IPS DF 4.7 (cell line): ENCODE measurements around the gene IGFALS.

Experiments
- DNase-seq: peaks from one replicate; pipeline ENCODE4 v3.0.0-alpha.2; 2013; ENCODE audit warnings: low spot score; ENCODE audit errors: extremely low read depth

Gene IGFALS

DNA sequence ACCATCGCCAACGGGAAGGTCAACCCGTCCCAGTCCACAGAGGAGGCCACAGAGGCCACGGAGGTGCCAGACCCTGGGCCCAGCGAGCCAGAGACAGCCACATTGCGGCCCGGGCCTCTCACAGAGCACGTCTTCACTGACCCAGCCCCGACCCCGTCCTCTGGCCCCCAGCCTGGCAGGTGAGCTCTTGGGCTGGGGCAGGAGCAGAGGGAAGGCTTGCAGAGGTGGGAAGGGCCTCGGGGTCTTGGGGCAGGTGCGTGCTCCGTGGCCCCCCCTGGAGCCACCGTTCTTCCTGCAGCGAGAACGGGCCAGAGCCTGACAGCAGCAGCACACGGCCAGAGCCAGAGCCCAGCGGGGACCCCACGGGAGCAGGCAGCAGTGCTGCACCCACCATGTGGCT, 27.3 kb downstream of the IGFALS start:
- DNase-seq: no peak

DNA sequence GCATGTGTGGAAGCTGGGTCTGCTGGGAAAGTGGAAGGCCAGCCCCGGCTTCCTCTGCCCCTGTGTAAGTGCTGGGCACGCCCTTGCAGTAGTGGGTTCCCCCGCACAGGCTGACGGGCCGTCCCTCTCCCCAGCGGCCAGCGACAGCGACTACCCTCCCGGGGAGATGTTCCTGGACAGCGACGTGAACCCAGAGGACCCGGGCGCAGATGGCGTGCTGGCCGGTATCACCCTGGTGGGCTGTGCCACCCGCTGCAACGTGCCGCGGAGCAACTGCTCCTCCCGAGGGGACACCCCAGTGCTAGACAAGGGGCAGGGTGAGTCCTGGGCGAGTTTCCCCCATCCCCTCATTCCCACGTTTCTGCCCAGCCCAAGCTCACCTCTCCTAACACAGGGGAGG, 27.7 kb downstream of the IGFALS start:
- no peak for DNase-seq

DNA sequence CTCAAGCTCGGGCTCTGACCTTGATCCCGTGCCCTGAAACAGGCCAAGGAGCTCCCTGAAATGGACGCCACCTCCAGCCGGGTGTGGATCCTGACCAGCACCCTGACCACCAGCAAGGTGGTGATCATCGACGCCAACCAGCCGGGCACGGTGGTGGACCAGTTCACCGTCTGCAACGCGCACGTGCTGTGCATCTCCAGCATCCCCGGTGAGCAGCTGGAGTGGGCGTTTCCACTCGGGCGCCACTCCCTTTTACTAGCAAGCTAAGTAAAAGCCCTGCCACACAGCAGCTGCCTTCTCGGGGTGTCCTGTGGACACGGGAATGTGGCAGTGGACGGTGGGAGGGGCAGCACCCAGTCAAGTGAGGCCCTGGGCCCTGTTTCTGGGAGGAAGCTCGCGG, 28.5 kb downstream of the IGFALS start:
- no peak for DNase-seq

DNA sequence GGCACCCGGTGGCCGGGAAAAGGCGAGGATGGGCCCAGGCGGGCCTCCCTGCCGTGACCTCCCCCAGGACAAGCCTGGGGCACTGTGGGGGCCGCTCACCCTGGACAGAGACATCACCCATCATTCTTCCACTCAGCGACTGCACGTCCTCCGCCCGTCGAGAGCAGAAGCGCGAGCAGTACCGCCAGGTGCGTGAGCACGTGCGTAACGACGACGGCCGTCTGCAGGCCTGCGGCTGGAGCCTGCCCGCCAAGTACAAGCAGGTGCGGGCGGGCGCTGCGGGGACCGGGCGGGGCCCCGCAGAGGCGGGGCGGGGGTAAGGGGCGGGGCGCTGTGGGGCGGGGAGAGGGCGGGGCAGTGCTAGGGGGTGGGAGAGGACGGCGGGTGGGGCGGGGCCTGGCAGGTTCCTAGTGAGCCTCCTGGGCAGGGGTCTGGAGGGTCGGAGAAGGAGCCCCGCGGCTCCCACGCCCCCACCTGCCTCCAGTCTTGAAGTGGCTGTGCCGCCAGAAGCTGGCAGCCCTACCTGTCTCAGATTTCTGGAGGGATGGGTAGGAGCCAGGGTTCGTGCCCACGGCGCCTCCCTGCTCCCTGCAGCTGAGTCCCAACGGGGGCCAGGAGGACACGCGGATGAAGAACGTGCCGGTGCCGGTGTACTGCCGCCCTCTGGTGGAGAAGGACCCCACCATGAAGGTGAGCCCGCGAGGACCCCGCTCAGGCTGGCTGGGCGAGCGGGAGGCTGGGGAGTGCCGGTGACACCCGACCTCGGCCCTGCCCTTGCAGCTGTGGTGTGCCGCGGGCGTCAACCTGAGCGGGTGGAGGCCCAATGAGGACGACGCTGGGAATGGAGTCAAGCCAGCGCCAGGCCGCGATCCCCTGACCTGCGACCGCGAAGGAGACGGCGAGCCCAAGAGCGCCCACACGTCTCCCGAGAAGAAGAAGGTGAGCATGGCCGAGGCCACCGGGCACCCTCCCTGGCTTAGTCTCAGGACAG, 29.7 kb downstream of the IGFALS start:
- DNase-seq: no peak

DNA sequence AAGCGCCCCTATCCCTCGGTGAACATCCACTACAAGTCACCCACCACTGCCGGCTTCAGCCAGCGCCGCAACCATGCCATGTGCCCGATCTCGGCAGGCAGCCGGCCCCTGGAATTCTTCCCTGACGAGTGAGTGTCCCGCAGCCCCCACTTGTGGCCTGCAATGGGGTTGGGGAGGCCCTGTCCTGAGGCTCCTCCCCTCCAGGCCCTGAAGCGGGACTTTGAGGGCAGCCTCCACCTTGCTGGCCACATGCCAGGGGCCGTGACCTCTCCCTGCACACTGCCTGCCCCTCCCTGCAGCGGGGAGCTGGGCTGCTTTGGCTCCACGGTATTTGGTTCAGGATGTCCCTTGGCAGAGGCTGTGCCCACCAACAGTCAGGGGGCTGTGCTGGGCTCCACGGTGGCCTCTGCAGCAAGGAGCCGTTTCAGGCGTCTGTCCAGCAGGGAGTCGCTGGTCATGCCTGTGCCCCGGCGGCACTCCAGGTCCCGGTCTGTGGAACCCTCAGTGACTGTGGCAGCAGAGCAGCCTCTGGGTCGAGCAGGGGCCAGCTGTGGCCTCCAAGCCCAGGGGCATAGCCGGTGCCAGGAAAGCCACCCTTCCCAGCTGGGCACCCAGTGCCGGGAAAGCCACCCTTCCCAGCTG, 30.5 kb downstream of the IGFALS start:
- DNase-seq: no peak

DNA sequence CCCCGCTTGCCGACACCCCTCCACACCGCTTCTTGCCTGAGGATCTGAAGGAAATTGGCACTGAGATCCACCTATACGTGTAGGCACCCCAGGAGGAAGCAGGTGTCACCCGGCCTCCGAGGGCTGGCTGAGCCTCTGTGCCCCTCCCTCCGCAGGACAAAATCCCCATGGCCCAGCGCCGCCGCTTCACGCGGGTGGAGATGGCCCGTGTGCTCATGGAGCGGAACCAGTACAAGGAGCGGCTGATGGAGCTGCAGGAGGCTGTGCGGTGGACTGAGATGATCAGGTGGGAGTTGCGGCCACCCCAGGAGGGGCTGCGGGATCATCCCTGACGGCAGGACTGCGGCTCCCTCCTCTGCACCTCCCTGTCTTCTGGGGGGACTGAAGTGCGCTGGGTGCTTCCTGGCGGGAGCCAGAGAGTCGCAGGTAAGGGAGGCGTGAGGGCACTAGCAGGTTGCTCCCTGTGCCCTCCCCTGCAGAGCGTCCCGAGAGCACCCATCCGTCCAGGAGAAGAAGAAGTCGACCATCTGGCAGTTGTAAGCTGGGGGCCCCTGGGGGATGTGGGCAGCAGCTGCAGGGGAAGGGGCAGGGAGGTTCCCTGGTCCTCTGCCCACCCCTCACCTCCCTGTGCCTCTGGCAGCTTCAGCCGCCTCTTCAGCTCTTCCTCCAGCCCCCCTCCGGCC, 31.2 kb downstream of the IGFALS start:
- DNase-seq: no peak

DNA sequence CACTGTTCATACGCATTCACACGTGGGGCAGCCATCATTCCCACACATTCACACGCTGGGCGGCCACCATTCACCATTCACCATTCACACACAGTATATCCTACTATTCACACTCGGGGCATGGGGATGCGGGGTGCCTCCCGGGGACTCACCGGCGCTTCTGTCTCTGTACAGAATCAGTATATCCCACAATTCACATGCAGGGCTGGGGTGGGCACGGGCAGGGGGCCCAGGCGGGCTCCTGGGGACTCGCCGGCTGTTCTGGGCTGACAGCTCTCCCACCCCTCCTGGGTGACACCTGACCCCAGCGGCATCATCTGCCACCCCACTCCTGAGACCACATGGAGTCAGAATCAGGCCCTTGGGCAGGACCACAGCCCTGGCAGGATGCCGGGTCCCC, 31.8 kb downstream of the IGFALS start:
- no peak for DNase-seq

DNA sequence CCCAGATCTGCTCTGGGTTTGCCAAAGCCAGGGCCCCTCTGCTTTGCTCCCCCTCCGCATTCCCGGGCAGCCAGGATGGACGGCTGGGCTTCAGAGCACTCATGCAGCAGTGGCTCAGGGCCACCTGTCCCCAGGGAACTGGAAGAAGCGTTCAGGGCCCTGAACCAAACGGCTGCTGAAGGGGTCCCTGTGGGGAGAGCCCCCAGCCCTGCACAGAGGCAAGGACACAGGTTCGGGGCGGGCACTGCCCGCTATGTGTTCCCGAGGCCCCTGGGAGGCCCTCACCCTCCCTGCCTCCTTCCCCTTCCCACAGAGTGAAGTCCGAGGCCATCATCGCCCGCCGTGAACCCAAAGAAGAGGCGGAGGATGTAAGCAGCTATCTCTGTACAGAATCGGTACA, 32.6 kb downstream of the IGFALS start:
- DNase-seq: no peak

DNA sequence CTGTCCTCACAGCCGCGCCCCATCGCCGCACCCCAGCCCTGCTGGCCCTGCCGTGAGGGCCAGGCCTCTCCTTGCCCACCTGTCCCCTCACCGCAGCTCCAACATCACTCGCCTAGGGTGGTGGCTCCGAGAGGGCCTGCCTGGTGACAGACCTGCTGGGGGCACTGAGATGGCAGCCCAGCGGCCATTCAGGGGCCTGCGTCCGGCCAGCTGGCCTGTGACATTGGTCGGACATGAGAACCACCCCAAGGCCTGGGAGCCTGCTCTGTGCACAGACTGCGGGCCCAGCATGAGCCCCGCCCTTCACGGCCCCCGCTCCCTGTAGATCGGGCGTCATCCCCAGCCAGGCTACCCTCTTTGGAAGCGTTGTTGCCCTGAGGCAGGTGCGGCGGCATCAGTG, 34.0 kb downstream of the IGFALS start:
- no peak for DNase-seq

DNA sequence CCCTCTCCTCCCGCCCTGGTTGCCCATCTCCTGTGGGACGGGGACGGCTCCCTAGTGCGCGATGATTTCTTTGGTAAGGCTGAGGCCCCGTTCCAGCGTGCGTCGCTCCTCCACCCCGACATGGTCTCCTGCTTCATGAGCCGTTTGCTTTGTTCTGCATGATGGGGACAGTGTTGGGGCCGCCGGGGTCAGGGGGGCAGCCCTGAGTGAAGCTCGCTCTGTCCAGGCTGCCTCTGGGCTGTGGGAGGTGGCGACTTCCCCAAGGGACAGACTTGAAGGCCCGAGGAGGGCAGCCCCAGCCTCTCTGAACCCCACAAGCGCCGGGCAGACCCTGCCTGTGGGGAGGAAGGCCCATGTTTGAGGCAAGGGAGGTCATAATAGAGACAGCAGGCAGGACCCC, 34.6 kb downstream of the IGFALS start:
- DNase-seq: no peak

DNA sequence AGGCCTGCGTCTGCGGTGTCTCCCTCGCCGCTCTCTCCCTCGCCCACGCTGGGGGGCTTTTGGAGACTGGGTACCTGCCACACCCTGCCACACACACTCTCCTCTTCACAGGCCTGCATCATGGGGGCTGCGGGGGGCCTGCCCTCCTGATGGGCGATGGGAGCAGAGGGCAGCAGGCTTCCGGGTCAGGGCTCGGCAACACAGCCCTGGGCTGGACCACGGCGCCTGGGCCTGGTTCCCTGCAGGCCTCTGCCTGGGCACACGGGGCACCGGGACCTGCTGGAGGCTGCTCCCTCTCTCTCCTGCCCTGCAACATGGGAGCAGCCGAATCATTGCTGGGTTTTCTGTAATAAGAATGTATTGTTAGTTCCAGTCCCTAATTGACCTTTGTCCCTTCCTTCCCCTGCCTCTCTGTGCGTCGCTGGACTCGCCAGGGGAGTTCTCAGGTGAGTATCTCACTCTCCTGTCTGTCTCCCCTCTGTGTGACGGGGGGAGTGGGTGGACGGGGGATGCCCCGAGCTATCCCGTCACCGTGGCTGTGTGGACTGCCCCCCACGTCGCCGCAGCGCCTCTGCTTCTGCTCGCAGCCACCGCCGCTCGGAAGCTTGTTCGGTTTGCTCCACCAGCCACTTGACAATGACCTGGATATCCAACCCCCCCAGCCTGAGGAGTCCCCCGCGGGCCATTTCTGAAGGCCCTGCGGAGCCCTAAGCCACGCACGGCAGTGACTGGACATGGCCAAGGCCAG, 35.6 kb downstream of the IGFALS start:
- DNase-seq: no peak

DNA sequence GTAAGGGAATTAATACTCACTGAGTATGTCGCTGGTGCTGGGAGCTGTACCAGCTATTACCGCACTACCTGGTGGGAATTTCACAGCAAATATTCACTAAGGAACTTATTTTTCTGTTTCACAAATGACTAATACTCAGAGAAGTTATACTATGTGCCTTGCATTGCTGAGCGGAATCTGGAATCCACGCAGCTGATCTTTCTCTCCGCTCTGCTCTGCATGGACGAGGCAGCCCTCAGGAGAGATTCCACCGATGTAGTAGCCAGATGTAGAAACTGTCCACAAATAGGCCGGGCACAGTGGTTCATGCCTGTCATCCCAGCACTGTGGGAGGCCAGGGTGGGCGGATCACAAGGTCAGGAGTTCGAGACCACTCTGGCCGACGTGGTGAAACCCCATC, 39.3 kb downstream of the IGFALS start:
- no peak for DNase-seq

DNA sequence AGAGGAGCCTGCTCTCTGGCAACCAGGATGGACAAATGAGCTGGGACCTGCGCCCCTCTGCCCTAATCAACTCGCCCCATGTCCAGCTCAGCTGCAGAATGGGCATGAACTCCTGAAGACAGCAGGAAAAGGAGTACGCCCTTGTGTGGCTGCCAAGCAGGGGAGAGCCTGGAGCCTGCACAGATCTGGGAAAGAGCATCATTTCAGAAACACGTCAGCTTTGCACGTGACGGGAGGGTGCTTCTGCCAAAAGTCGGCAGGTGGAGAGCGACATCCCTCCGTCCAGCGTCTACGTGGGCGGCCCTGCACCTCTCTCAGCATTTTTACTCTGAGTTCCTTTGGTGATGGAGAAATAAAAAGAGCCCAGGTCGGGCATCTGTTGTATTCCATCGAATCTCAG, 40.7 kb downstream of the IGFALS start:
- DNase-seq: no peak

DNA sequence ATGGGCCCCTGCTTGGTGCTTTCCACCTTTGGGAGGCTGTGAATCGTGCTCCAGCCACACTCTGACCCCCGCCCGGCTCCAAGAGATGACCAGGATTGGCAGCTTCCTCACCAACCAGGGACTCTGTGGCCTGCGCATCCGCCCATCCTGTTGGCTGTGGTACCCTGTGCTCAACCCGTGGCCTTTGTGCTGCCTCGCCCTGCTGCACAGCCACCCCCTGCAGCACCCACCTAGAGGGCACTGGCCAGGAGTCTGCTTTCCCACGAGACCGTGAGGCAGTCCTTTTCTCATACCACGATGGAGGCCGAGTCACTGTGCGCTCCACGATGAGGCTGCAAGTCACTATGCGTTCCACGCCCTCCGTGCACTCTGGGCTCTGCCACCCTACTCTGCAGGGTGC, 41.6 kb downstream of the IGFALS start:
- no peak for DNase-seq

DNA sequence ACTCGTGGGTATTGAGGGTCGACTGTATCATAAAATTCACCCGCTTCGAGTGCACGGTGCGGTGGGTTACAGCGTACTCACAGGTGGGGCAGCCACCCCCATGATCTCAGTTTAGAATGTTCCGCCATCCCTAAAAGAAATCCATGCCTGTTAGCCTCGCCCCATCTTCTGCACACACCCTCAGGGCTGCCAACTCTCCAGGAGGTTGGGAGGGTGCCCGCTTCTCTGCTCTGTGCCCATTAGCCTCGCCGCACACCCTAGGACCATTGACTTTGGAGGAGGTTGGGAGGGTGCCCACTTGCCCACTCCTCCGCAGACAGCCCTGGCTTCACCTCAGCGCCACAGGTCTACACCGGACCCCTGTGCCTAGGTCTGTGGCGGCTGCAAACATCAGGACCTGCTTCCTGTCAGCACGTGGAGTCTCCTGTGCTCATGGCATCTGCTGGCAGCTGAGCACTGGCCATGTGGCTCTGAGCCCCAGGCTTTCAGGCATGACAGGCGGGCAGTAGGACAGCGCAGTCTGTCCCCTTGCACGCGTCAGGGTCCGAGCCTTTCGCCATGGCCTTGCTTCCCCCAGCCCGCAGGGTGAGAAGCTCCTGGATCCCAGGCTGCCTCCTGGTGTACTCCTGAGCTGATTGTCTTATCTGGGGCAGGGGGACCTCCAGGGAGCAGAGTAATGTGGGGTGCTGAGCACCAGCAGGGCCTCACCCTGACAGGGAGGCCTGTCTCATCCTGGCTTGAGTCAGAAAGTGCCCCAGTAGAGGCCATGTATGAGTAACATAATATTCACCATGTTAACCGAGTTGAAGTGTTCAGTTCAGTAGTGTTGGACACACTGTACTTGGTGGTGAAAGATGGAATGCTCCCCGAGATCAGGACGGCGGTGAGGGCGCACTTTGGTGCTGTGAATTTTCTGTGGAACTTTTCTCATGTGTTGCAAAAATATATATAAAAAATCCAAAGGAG, 44.1 kb downstream of the IGFALS start:
- no peak for DNase-seq

DNA sequence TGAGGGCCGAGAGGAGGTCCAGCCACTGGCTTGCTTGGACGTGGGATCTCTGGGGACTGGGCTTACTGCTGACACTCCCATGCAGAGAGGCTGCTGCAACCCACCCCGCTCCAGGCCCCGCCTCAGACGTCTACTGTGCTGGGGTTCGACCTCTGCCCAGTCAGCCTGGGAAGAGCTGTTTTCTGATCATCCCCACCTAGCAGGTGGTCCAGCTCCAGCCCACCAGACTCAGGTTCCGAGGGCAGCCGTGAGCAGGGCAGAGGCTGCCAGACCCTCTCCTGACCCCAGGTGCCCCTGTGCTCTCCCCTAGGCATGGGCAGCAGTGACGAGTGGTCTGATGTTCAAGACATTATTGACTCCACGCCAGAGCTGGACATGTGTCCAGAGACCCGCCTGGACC, 45.6 kb downstream of the IGFALS start:
- no peak for DNase-seq

DNA sequence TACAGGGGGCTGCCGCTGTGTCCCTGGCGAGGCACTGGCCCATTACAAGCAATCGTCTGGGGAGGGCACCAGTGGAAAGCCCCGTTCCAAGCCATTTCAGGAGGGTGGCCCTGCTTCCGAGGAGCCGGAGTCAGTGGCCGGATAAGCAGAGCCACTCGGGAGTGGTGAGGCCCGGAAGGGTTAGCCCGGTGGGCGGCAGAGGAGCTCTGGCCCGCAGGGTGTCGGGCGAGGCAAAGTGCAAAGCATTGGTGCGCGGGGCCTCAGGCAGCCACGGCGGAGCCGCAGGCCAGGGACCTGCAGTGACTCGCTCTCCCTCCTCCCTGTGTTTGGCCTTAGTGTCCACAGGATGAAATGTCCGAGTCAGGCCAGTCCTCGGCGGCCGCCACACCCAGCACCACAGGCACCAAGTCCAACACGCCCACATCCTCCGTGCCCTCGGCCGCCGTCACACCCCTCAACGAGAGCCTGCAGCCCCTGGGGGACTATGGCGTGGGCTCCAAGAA, 46.8 kb downstream of the IGFALS start:
- DNase-seq: no peak

DNA sequence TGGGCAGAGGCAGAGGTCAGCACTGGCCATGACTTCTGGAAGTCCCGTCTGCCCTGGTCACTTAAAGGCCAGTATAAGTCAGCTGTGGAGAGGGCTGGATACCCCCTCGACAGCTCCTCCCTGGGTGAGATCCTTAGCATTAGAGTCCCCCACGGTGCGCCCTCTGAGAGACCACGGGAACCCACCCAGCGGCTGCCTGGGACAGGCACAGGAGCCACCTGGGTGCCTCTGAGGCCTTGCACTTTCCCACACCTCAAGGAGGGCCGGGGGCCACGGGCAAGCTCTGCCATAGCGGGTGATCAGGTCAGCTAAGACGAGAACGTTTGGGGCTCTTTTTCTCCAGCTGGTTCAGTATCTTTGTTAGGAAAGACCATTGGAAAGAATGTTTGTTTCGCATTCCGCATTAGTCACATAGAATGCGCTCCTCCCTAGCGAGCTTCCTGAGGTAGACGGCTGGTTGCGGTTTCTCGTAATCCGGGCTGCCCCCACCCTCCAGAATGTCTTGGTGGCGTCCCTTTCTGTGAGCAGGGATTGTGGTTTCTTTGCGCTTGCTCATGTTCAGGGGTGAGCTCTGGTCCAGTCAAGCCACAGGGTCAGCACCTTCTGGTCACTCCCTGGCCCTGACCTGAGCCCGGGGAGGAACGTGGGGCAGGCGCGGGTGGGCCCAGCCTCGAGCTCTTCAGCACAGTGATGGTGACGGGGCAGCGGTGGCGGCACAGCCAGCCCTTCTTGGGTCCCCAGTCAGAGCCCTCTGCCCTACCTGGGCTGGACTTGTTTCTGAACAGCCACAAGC, 47.4 kb downstream of the IGFALS start:
- DNase-seq: no peak

DNA sequence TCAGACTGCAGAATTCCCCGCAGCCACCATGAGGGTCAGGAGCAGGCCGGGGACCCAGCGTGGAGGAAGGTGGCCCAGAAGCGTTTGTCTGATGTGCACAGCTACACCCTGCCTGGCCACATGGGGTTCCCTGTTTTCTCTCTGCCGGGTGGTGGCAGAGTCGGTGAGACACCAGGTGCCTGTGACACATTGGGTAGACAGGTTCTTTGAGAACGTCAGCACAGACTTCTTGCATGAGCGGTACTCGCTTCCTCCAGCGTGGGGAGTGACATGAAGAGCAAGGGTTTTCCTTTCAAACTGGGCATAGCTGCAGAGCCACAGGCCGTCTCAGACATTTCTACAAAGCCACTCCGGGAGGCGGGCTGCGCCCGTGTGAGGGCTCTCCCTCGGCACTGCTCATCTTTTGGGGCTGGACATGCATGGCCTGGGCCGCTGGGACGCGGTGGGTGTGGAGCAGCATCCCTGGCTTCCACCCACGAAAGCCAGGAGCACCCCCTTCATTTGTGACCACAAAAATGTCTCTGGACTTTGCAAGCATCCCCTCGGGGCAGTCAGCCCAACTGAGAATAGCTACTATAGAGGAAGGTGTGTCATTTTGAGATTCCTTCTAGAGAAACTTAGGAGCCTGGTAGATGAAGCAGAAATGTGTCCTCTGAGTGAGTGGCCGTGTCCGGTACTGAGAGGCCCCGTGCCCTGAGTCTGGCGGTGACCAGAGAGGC, 48.2 kb downstream of the IGFALS start:
- DNase-seq: no peak
